SK-N-SH (cell line): ENCODE results near the gene RNF187.

Source experiments
- EP300 ChIP-seq, 2 experiments: IDR thresholded peaks; 2 replicates each; pipeline versions ENCODE4 v1.4.0 to v1.6.1; 2012; ENCODE audit warnings: borderline replicate concordance in 1 of 2, low read depth in 1 of 2, low read length in 1 of 2
- FOXJ3 ChIP-seq: sonication (generic); formaldehyde crosslinking; IDR thresholded peaks from 2 replicates; pipeline ENCODE4 v1.5.1; 2020; ENCODE audit warnings: mild to moderate bottlenecking, missing genetic modification reagents
- JUND ChIP-seq: IDR thresholded peaks from 2 replicates; pipeline ENCODE4 v1.4.0; 2012
- MEF2A ChIP-seq: IDR thresholded peaks from 2 replicates; pipeline ENCODE4 v1.4.0; 2012; ENCODE audit warnings: low read depth, borderline replicate concordance
- RAD21 ChIP-seq: IDR thresholded peaks from 2 replicates; pipeline ENCODE4 v1.6.1; 2012; ENCODE audit warnings: mild to moderate bottlenecking, low read length
- RFX5 ChIP-seq: IDR thresholded peaks from 2 replicates; pipeline ENCODE4 v1.6.1; 2012; ENCODE audit warnings: mild to moderate bottlenecking, improper control_type of control experiment, low read length
- SMC3 ChIP-seq: IDR thresholded peaks from 2 replicates; pipeline ENCODE4 v1.6.1; 2012; ENCODE audit warnings: low read depth, low read length, improper control_type of control experiment
- TF ChIP-seq, protein P1 (sequence below): IDR thresholded peaks from 2 replicates; pipeline ENCODE4 v1.4.0; 2012; ENCODE audit warnings: low read depth
- TF ChIP-seq, protein P2 (sequence below): IDR thresholded peaks from 2 replicates; pipeline ENCODE4 v1.6.1; 2012; ENCODE audit warnings: mild to moderate bottlenecking, low read depth, low read length, moderate library complexity

DNA sequence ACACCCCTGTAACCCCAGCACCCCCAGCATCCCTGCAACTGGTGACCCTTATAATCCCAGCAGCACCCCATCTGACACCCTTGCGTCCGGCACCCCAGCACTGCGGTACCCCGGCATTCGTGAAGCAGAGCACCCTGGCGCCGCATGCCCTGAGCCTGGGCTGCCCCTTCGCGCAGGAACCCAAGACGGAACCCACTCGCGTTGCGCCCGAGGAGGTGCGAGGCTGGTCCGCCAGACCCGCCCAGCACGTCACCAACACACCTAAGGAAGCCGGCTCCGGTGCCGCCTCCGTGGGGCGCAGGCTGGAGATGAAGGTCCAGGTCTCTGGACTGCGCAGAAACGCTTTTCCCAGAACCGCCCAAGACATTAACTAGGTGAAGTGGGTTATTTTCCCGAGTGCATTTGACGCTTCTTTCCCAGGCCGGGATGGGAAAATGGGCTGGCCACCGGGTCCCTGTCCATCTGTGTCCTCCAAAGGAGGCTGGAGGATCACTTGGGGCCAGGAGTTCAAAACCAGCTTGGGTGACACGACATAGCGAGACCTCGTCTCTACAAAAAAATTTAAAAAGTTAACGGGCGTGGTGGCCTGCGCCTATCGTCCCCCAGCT lies 15.9 kb upstream of the RNF187 start:
- TF ChIP-seq MEF2A (no peak), JUND (no peak), RFX5 (no peak), FOXJ3 (CRISPR knock-in tag) (no peak), EP300 (IDR thresholded peaks at IDR 0.05; ENCODE audit: borderline replicate concordance in 1 of 2, low read depth in 1 of 2, low read length in 1 of 2) (no peak), SMC3 (no peak), RAD21 (no peak)
- TF ChIP-seq, protein P1, sequence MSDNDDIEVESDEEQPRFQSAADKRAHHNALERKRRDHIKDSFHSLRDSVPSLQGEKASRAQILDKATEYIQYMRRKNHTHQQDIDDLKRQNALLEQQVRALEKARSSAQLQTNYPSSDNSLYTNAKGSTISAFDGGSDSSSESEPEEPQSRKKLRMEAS: no peak
- TF ChIP-seq, protein P2, sequence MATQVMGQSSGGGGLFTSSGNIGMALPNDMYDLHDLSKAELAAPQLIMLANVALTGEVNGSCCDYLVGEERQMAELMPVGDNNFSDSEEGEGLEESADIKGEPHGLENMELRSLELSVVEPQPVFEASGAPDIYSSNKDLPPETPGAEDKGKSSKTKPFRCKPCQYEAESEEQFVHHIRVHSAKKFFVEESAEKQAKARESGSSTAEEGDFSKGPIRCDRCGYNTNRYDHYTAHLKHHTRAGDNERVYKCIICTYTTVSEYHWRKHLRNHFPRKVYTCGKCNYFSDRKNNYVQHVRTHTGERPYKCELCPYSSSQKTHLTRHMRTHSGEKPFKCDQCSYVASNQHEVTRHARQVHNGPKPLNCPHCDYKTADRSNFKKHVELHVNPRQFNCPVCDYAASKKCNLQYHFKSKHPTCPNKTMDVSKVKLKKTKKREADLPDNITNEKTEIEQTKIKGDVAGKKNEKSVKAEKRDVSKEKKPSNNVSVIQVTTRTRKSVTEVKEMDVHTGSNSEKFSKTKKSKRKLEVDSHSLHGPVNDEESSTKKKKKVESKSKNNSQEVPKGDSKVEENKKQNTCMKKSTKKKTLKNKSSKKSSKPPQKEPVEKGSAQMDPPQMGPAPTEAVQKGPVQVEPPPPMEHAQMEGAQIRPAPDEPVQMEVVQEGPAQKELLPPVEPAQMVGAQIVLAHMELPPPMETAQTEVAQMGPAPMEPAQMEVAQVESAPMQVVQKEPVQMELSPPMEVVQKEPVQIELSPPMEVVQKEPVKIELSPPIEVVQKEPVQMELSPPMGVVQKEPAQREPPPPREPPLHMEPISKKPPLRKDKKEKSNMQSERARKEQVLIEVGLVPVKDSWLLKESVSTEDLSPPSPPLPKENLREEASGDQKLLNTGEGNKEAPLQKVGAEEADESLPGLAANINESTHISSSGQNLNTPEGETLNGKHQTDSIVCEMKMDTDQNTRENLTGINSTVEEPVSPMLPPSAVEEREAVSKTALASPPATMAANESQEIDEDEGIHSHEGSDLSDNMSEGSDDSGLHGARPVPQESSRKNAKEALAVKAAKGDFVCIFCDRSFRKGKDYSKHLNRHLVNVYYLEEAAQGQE: no peak
